Measurements from ENCODE around the gene MRTFA. TPM values are rescaled to one million over a fixed set of nuclear protein-coding genes. Genes with fewer than 3 reads are reported as not detected.
A peak's percentile ranks its signal among the peaks of the same experiment; 100 is the strongest.

MRTFA gene
- total and polyA plus RNA-seq, 9 of the 15 experiments (the other 6 are each of a cell fraction or from before 2014, with no cell fraction given) = 0.84 to 21.1 (median 3.7) TPM

GRCh38 chr22:40499209-40499623 is 137.3 kb downstream of the MRTFA start (continued):
- TF ChIP-seq MAX (CRISPR knock-in tag; IDR thresholded peaks at IDR 0.05) (no peak), MYNN (IDR thresholded peaks at IDR 0.05) (no peak), MYNN (CRISPR knock-in tag; IDR thresholded peaks at IDR 0.05) (no peak), FOXO4 (CRISPR knock-in tag; IDR thresholded peaks at IDR 0.05) (no peak), ATF6 (CRISPR knock-in tag; IDR thresholded peaks at IDR 0.05) (no peak), BMI1 (IDR thresholded peaks at IDR 0.05; ENCODE audit: low read length) (no peak), ZNF780A (CRISPR knock-in tag; IDR thresholded peaks at IDR 0.05) (no peak), SP1 (CRISPR knock-in tag; IDR thresholded peaks at IDR 0.05) (no peak), RFX7 (CRISPR knock-in tag; IDR thresholded peaks at IDR 0.05) (no peak), POLR2AphosphoS2 (IDR thresholded peaks at IDR 0.05; ENCODE audit: low read length) (no peak), BCOR (IDR thresholded peaks at IDR 0.05) (peak; percentile 53; the same call in 1 of the 2 replicates), PHB2 (IDR thresholded peaks at IDR 0.05; ENCODE audit: low read depth) (no peak), NFXL1 (CRISPR knock-in tag; IDR thresholded peaks at IDR 0.05) (no peak), KAT8 (IDR thresholded peaks at IDR 0.05; ENCODE audit: low read depth) (no peak), BCL6 (CRISPR knock-in tag; IDR thresholded peaks at IDR 0.05) (no peak), CBX3 (IDR thresholded peaks at IDR 0.05; ENCODE audit: borderline replicate concordance in 1 of 2, low read length in 2 of 2) (no peak), PPARD (CRISPR knock-in tag; IDR thresholded peaks at IDR 0.05) (no peak), PHF8 (IDR thresholded peaks at IDR 0.05; ENCODE audit: borderline replicate concordance, low read length) (no peak), POLR2B (IDR thresholded peaks at IDR 0.05; ENCODE audit: low read depth, partially characterized antibody) (no peak), RNF219 (CRISPR knock-in tag; IDR thresholded peaks at IDR 0.05) (no peak), TAF9B (IDR thresholded peaks at IDR 0.05; ENCODE audit: partially characterized antibody) (no peak), CREB5 (CRISPR knock-in tag; IDR thresholded peaks at IDR 0.05) (no peak), MXD1 (CRISPR knock-in tag; IDR thresholded peaks at IDR 0.05; ENCODE audit: borderline replicate concordance, poor library complexity, severe bottlenecking) (no peak), MXI1 (IDR thresholded peaks at IDR 0.05; ENCODE audit: low read depth, low read length) (no peak)
